ENCODE measurements around the gene CDKN1C. TPM values are rescaled to one million over a fixed set of nuclear protein-coding genes. Genes with fewer than 3 reads are reported as not detected.

Gene CDKN1C
- total and polyA plus RNA-seq, 2 experiments from 2014 or later, result 470 to 526 TPM

GRCh38 chr11:2862395-2863275, 22.9 kb downstream of the CDKN1C start:
- Histone ChIP-seq H3K4me3 (no peak overlapping the region), H3K79me2 (no peaks in the 10 kb centered on the region), H3K27ac (no peak overlapping the region), H2AFZ (peak overlapping the region; percentile 71), H4K20me1 (ENCODE audit: insufficient read depth, poor library complexity, severe bottlenecking) (no peaks in the 10 kb centered on the region), H3K9me2 (replicated peaks; ENCODE audit: insufficient read depth) (no peaks in the 10 kb centered on the region), H3K4me1 (ENCODE audit: insufficient read depth) (peaks cover 20% of the 10 kb centered on the region), H3K4me2 (peak overlapping the region; percentile 86), H3K36me3 (replicated peaks; ENCODE audit: insufficient read depth, low read depth) (no peaks in the 10 kb centered on the region), H3K9me3 (ENCODE audit: low read depth) (no peaks in the 10 kb centered on the region), H3K27me3 (no peaks in the 10 kb centered on the region)
- WGBS (ENCODE audit: low lambda C conversion rate, missing lambda C conversion rate), result 16% methylated on average over 29 of the region's 96 CpGs
- no peak for DNase-seq (ENCODE audit: low spot score)
- no peak for TF ChIP-seq EZH2 (IDR thresholded peaks at IDR 0.05; ENCODE audit: borderline replicate concordance)
- no peak for TF ChIP-seq EZH2phosphoT487 (IDR thresholded peaks at IDR 0.05; ENCODE audit: low read depth, severe bottlenecking, unreplicated experiment)
- TF ChIP-seq CTCF (IDR thresholded peaks at IDR 0.05; ENCODE audit: poor library complexity), result no peak

- peaks cover 20% of the 10 kb centered on the region for H3K4me1 ChIP-seq (ENCODE audit: insufficient read depth)
- H2AFZ ChIP-seq, result no peak overlapping the region
- no peaks in the 10 kb centered on the region for H3K79me2 ChIP-seq
- WGBS (ENCODE audit: low lambda C conversion rate, missing lambda C conversion rate), result 67% methylated on average over 7 of the region's 7 CpGs
- no peak overlapping the region for H3K4me2 ChIP-seq
- no peaks in the 10 kb centered on the region for H3K9me3 ChIP-seq (ENCODE audit: low read depth)
- DNase-seq (ENCODE audit: low spot score), result peak; percentile 86
- no peaks in the 10 kb centered on the region for H3K36me3 ChIP-seq (replicated peaks; ENCODE audit: insufficient read depth, low read depth)
- H4K20me1 ChIP-seq (ENCODE audit: insufficient read depth, poor library complexity, severe bottlenecking), result no peaks in the 10 kb centered on the region
- TF ChIP-seq CTCF (IDR thresholded peaks at IDR 0.05; ENCODE audit: poor library complexity) (no peak), EZH2 (IDR thresholded peaks at IDR 0.05; ENCODE audit: borderline replicate concordance) (no peak), EZH2phosphoT487 (IDR thresholded peaks at IDR 0.05; ENCODE audit: low read depth, severe bottlenecking, unreplicated experiment) (no peak)
- no peaks in the 10 kb centered on the region for H3K27me3 ChIP-seq
- H3K27ac ChIP-seq, result peak overlapping the region; percentile 71
- H3K4me3 ChIP-seq, result no peak overlapping the region
- H3K9me2 ChIP-seq (replicated peaks; ENCODE audit: insufficient read depth), result no peaks in the 10 kb centered on the region
Measured at GRCh38 chr11:2860636-2861035, 24.9 kb downstream of the CDKN1C start.

GRCh38 chr11:2859699-2860037, 25.9 kb downstream of the CDKN1C start:
- H3K27ac ChIP-seq, result no peak overlapping the region
- no peaks in the 10 kb centered on the region for H3K9me2 ChIP-seq (replicated peaks; ENCODE audit: insufficient read depth)
- no peaks in the 10 kb centered on the region for H3K27me3 ChIP-seq
- H3K36me3 ChIP-seq (replicated peaks; ENCODE audit: insufficient read depth, low read depth), result no peaks in the 10 kb centered on the region
- no peak for TF ChIP-seq EZH2 (IDR thresholded peaks at IDR 0.05; ENCODE audit: borderline replicate concordance)
- TF ChIP-seq CTCF (IDR thresholded peaks at IDR 0.05; ENCODE audit: poor library complexity), result no peak
- H3K4me2 ChIP-seq, result no peak overlapping the region
- H3K79me2 ChIP-seq, result no peaks in the 10 kb centered on the region
- H3K4me1 ChIP-seq (ENCODE audit: insufficient read depth), result peaks cover 20% of the 10 kb centered on the region
- no peaks in the 10 kb centered on the region for H3K9me3 ChIP-seq (ENCODE audit: low read depth)
- no peaks in the 10 kb centered on the region for H4K20me1 ChIP-seq (ENCODE audit: insufficient read depth, poor library complexity, severe bottlenecking)
- no peak for DNase-seq (ENCODE audit: low spot score)
- no peak overlapping the region for H2AFZ ChIP-seq
- H3K4me3 ChIP-seq, result no peak overlapping the region
- 88% methylated on average over 10 of the region's 10 CpGs for WGBS (ENCODE audit: low lambda C conversion rate, missing lambda C conversion rate)

Data from hepatocyte (in vitro differentiated cells).